Measurements from ENCODE around the gene ZMIZ1.

The ZMIZ1 gene

GRCh38 chr10:79155301-79156081, 86.7 kb downstream of the ZMIZ1 start:
- no peak for DNase-seq (ENCODE audit: low read depth in 2 of 2)

DNA sequence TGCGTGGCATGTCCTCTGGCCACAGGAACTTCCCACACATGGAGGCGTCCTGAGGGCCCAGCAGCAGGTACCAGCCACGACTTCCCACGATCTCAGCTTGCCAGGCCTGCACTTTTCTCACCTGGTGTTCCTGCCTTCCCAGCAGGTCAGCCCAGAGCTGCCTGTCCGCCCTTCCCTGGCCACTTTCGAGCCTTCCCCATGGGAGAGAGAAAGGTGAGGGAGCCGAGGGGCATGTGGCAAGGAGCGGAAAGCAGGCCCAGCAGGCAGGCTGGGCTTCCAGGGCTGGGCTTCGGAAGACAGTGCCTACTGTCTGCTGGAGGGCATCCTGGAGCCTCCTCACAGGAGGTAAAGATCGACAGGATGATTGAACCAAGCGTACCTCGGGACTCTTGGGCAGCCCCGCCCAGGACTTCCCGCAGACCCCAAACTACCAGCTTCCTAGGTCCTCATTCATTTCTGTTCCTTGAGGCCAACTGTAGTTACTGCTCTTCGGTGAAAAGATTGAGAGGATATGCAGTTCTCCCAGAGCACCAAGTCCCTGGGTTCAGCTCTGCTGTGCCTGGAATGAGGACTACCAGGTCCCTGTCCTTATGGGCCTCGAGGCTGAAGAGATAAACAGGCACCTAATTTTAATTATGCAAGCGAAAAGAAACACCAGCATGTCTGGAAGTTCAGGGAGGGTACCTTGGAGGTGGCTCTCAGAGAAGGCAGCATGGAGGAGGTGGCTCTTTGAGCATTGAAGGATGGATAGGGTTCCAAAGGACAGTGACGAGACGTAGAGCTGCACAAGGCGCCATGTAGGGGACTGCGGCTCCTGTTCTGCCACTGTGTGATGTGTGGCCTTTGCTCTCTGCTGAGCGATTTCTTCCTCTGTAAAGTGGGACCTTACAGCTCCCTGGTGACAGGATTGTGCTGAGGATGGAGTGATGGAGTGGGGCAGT, 87.8 kb downstream of the ZMIZ1 start:
- no peak for DNase-seq (ENCODE audit: low read depth in 2 of 2)

- DNase-seq (ENCODE audit: low read depth in 2 of 2): no peak
These were observed 89.2 kb downstream of the ZMIZ1 start for GRCh38 chr10:79158004-79158340.

DNA sequence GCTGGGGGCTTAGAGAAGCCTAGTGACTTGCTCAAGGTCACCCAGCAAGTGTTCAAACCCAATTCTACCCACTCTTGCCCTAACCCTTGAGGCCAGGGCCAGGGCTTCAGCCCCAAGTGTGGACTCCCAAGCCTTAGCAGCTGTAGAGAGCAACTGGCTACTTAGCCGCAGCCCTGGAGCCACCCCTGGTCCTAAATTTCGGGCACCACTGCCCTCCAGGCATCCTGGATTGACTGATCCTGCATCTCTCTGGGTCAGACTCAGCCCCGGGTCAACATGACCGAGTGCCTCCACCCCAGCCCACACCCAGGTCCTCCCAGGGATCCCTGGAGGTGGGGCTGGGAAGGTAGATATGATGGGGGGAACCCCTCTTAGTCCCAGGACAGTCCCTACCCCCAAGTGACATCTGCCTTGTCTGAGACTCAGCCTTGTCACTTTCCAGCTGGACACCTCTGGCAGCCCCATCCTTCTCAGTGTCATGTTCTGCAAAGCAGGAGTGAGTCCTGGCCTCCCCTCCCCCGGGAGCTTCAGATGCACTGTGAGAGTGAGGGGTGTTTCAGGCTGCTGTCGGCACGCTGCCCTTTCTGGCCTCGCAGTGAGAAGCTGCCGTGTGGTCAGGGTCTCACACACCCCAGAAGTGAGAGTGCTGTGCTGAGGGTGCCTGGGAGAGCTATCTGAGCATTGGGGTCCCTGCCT, 89.8 kb downstream of the ZMIZ1 start:
- no peak for DNase-seq (ENCODE audit: low read depth in 2 of 2)

- no peak for DNase-seq (ENCODE audit: low read depth in 2 of 2)
These were observed 90.4 kb downstream of the ZMIZ1 start for GRCh38 chr10:79159141-79159651.

- no peak for DNase-seq (ENCODE audit: low read depth in 2 of 2)
These were observed 91.0 kb downstream of the ZMIZ1 start for GRCh38 chr10:79159785-79160184.

- DNase-seq (ENCODE audit: low read depth in 2 of 2): no peak
These were observed 91.4 kb downstream of the ZMIZ1 start for GRCh38 chr10:79160191-79160590.

- DNase-seq (ENCODE audit: low read depth in 2 of 2): no peak
These were observed 92.8 kb downstream of the ZMIZ1 start for GRCh38 chr10:79161557-79161956.

DNA sequence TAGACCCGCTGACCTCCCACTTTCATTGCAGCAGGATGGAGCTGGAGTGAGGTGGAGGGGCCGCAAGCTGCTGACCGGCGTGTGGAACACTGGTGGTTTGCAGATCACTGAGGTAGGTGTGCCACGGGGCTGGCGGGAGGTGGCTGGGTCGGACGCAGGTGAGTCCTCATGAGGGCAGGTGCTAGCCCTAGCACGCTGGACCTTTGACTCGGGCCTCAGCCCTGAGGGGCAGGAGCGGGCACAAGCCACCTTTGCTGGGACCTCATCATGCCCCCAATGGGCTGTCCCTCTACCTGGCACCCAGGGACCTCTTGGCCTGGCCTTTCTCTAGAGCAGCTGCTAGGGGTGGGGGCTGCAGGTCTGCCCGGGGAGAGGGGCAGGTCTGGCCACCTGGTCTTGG, 93.3 kb downstream of the ZMIZ1 start:
- no peak for DNase-seq (ENCODE audit: low read depth in 2 of 2)

- no peak for DNase-seq (ENCODE audit: low read depth in 2 of 2)
These were observed 94.3 kb downstream of the ZMIZ1 start for GRCh38 chr10:79162861-79163665.

DNA sequence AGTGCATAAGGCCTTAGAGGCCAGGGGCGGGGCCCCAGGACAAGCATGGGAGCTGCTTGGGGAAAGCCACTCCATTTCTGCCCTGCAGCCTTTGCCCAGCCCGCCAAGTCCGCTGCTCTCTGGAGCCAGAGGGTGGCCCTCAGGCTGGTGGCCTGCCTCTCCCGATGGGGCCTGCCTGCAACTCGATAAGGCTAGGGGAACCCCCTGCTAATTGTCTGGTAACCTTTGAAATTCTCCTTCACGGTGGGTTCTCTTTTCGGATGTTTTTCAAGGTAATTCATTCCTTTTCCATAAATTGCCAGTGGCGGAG, 94.9 kb downstream of the ZMIZ1 start:
- no peak for DNase-seq (ENCODE audit: low read depth in 2 of 2)

DNA sequence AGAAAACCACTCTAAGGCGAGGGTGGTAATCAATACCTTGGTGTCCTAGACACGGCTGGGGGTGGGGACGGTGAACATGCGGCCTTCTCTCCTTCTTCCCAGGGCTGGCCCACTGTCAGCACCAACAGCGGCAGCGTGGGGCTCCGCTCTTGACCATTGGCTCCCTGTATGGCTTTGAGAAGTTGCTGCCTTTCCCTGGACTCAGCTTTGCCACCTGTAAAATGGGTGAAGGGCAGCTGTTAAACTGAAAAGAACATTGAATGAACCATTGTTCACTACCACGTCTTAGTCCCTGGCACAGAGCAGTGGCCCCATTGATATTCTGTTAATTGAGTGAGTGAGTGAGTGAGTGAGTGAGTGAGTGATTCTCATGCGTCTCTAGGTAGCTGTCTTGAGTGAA, 95.3 kb downstream of the ZMIZ1 start:
- DNase-seq (ENCODE audit: low read depth in 2 of 2): no peak

GRCh38 chr10:79165070-79165778, 96.5 kb downstream of the ZMIZ1 start:
- DNase-seq (ENCODE audit: low read depth in 2 of 2): no peak

GRCh38 chr10:79166312-79166721, 97.6 kb downstream of the ZMIZ1 start:
- DNase-seq (ENCODE audit: low read depth in 2 of 2): no peak

DNA sequence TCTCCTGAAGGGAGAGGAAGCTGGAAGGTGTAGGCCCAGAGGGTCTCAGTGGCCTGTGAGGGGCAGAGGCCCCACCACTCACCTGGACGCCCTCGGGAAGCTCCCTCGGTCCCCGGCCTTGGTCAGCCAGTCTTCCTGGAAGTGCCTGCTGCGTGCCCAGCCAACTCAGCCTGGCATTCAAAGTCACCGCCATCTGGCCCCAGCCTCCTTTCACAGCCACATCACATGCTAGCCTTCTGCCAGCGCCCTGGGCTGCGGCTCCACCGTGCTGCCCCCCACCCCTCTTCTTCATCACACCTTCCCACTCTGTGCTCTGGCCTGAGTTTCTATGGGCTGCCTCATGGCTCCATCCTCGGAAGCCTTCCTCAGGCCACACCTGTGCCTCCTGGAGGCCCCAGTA, 98.0 kb downstream of the ZMIZ1 start:
- DNase-seq (ENCODE audit: low read depth in 2 of 2): no peak

DNA sequence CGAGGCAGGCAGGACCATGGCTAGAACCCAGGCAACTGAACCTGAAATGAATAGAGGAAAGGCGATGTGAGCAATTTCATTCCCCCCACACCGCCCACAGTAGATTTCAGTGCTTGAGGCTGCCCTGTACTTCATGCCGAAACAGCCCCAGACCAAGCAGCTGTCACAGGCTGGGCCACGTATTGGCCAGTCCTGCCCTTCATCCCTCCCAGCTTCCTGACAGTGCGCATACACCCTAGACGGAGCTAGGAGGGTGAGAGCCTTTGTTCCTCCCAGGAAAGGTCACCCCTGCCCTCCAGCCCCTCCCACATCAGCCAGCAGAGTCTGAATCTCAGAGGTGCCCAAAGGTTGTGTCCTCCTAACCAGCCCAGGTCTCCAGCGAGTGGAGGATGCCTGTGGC, 98.8 kb downstream of the ZMIZ1 start:
- DNase-seq (ENCODE audit: low read depth in 2 of 2): no peak

GRCh38 chr10:79168210-79168609, 99.4 kb downstream of the ZMIZ1 start:
- DNase-seq (ENCODE audit: low read depth in 2 of 2): no peak

- no peak for DNase-seq (ENCODE audit: low read depth in 2 of 2)
These were observed 101.5 kb downstream of the ZMIZ1 start for GRCh38 chr10:79170226-79170752.

DNA sequence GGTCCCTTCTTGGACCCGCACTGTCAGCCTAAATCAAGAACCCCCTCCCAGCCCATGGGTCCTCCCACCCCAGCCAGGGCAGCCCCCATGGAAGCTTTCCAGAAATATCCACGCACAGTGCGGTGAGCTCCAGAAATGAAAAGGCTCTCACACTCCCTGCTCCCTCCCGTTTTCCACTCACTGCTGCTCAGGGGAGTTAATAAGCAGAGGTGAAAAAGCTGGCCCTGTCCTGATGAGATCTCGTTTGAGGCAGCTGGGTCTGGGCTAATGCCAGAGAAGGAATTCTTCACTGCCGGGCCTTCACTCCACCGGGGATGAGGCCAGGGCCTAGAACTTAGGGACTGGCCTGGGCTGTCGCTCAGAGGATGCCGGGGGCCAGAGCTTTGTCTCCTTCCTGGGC, 102.2 kb downstream of the ZMIZ1 start:
- no peak for DNase-seq (ENCODE audit: low read depth in 2 of 2)

DNA sequence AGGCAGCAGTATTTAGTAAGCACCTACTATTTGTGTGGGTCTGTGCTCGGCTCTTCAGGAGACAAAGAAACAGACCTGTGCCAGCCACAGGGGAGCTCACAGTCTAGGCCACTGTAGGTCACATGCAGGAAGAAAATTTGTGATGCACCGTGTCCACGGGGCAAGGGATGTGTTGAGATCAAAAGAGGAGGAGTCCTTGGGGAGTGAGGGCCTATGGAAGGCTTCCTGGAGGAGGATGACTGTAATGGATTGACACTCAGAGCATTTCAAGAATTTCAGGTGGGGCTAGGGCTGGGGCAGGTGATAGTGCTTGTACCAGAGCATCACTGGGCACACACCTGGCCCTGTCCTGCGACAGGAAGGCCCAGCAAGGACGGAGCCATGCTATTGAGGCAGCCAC, 102.7 kb downstream of the ZMIZ1 start:
- DNase-seq (ENCODE audit: low read depth in 2 of 2): no peak

DNA sequence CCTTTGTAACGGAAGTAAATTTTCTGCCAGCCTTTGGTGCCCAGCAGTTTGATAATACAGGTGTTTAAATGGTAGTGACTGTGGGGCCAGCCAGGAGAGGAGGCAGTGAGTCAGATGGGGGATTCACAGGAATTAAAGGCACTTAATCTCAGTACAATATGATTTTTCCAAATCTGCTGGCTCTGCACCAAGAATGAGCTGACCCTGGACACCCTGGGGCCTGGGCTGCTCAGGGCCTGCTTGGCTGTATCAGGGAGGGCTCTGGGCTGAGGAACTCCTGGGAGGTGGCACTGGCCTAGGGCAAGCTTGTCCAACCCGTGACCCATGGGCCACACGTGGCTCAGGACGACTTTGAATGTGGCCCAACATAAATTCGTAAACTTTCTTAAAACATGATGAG, 104.1 kb downstream of the ZMIZ1 start:
- DNase-seq (ENCODE audit: low read depth in 2 of 2): no peak
